HEK293 (cell line): Measurements from ENCODE around the gene LRBA.

Experiments used
- CTCF ChIA-PET: fragments of 350-600 bp; formaldehyde crosslinking; extraction: SDS; loops from one replicate; lab custom pipeline; 2021; ENCODE audit warnings: antibody characterized with exemption; lab: Yijun Ruan, JAX
- POLR2A ChIA-PET: fragments of 300-600 bp; formaldehyde crosslinking; extraction: SDS; loops from one replicate; lab custom pipeline; 2020; ENCODE audit warnings: antibody characterized with exemption, inconsistent platforms; lab: Yijun Ruan, JAX
- H3K27ac ChIP-seq: fragments of 200-500 bp; sonication (Bioruptor generic); 2 replicates; pipeline ENCODE4 v1.5.1; 2014; ENCODE audit warnings: low read depth, low read length, control low read depth, inconsistent platforms; ENCODE audit errors: extremely low read depth
- H3K36me3 ChIP-seq, 2 experiments: fragments of 200-500 bp in 1 of 2; sonication (Bioruptor generic) in 1 of 2; 1 replicate in 1 of 2; 2 replicates in 1 of 2; pipeline ENCODE4 v1.5.1; 2014 to 2017; ENCODE audit warnings: inconsistent platforms in 2 of 2, low read length in 2 of 2; ENCODE audit not compliant: control insufficient read depth in 2 of 2, insufficient read depth in 1 of 2
- H3K4me1 ChIP-seq: fragments of 200-500 bp; sonication (Bioruptor generic); 2 replicates; pipeline ENCODE4 v1.5.1; 2014; ENCODE audit warnings: mild to moderate bottlenecking, low read length, inconsistent platforms; ENCODE audit not compliant: control insufficient read depth, insufficient read depth
- H3K4me3 ChIP-seq: 2 replicates; pipeline ENCODE4 v1.5.1; 2011; ENCODE audit warnings: low read depth, mild to moderate bottlenecking, control low read depth, low read length, moderate library complexity
- H3K9me3 ChIP-seq: fragments of 200-500 bp; sonication (Bioruptor generic); 2 replicates; pipeline ENCODE4 v1.5.1; 2014; ENCODE audit warnings: low read depth, low read length, inconsistent platforms; ENCODE audit not compliant: control insufficient read depth, insufficient read depth
- AEBP2 ChIP-seq: fragments of 450-650 bp; formaldehyde crosslinking; IDR thresholded peaks from 2 replicates; pipeline ENCODE4 v1.5.1; 2016; ENCODE audit warnings: missing biosample characterization, missing genetic modification characterization, borderline replicate concordance
- KLF7 ChIP-seq: fragments of 450-650 bp; formaldehyde crosslinking; IDR thresholded peaks from 2 replicates; pipeline ENCODE4 v1.5.1; 2016; ENCODE audit warnings: missing biosample characterization, missing genetic modification characterization, borderline replicate concordance
- PRDM4 ChIP-seq: fragments of 450-650 bp; formaldehyde crosslinking; IDR thresholded peaks from 2 replicates; pipeline ENCODE4 v1.5.1; 2017; ENCODE audit warnings: missing biosample characterization, missing genetic modification characterization
- SETDB1 ChIP-seq: IDR thresholded peaks from one replicate; pipeline ENCODE4 v1.6.1; 2017; ENCODE audit warnings: mild to moderate bottlenecking, low read length, moderate library complexity, mixed read lengths; ENCODE audit not compliant: insufficient read length
- ZNF132 ChIP-seq: fragments of 450-650 bp; formaldehyde crosslinking; IDR thresholded peaks from 2 replicates; pipeline ENCODE4 v1.5.1; 2017; ENCODE audit warnings: missing biosample characterization, missing genetic modification characterization, borderline replicate concordance
- ZNF146 ChIP-seq: fragments of 450-650 bp; formaldehyde crosslinking; IDR thresholded peaks from 2 replicates; pipeline ENCODE4 v1.5.1; 2016; ENCODE audit warnings: missing biosample characterization, missing genetic modification characterization
- ZNF202 ChIP-seq: fragments of 450-650 bp; formaldehyde crosslinking; IDR thresholded peaks from 2 replicates; pipeline ENCODE4 v1.5.1; 2016; ENCODE audit warnings: missing biosample characterization, missing genetic modification characterization, borderline replicate concordance
- ZNF214 ChIP-seq: fragments of 450-650 bp; formaldehyde crosslinking; IDR thresholded peaks from 2 replicates; pipeline ENCODE4 v1.5.1; 2017; ENCODE audit warnings: missing biosample characterization, mild to moderate bottlenecking, missing genetic modification characterization, borderline replicate concordance
- ZNF266 ChIP-seq: fragments of 450-650 bp; formaldehyde crosslinking; IDR thresholded peaks from 2 replicates; pipeline ENCODE4 v1.5.1; 2016; ENCODE audit warnings: missing biosample characterization, missing genetic modification characterization, low read depth
- ZNF350 ChIP-seq: fragments of 450-650 bp; formaldehyde crosslinking; IDR thresholded peaks from 2 replicates; pipeline ENCODE4 v1.5.0; 2017; ENCODE audit warnings: missing biosample characterization, mild to moderate bottlenecking, missing genetic modification characterization
- ZNF404 ChIP-seq: fragments of 450-650 bp; formaldehyde crosslinking; IDR thresholded peaks from 2 replicates; pipeline ENCODE4 v1.5.1; 2017; ENCODE audit warnings: missing biosample characterization, missing genetic modification characterization
- ZNF473 ChIP-seq: fragments of 450-650 bp; formaldehyde crosslinking; IDR thresholded peaks from 2 replicates; pipeline ENCODE4 v1.5.1; 2017; ENCODE audit warnings: missing biosample characterization, missing genetic modification characterization
- ZNF521 ChIP-seq: fragments of 450-650 bp; formaldehyde crosslinking; IDR thresholded peaks from 2 replicates; pipeline ENCODE4 v1.5.1; 2017; ENCODE audit warnings: missing biosample characterization, mild to moderate bottlenecking, missing genetic modification characterization
- ZNF529 ChIP-seq: fragments of 450-650 bp; formaldehyde crosslinking; IDR thresholded peaks from 2 replicates; pipeline ENCODE4 v1.5.1; 2017; ENCODE audit warnings: missing genetic modification characterization, missing biosample characterization; ENCODE audit not compliant: insufficient replicate concordance
- ZNF660 ChIP-seq: fragments of 450-650 bp; IDR thresholded peaks from 2 replicates; pipeline ENCODE4 v1.5.1; 2018; ENCODE audit warnings: missing biosample characterization, mild to moderate bottlenecking, missing genetic modification characterization
- ZNF677 ChIP-seq: fragments of 450-650 bp; IDR thresholded peaks from 2 replicates; pipeline ENCODE4 v1.5.0; 2018; ENCODE audit warnings: missing biosample characterization, mild to moderate bottlenecking, missing genetic modification characterization, moderate library complexity
- ZNF777 ChIP-seq: fragments of 450-650 bp; formaldehyde crosslinking; IDR thresholded peaks from 2 replicates; pipeline ENCODE4 v1.5.1; 2017; ENCODE audit warnings: missing biosample characterization, missing genetic modification characterization, borderline replicate concordance
- TF ChIP-seq, protein P1 (sequence below): fragments of 450-650 bp; formaldehyde crosslinking; IDR thresholded peaks from 2 replicates; pipeline ENCODE4 v1.5.1; 2016; ENCODE audit warnings: missing biosample characterization, missing genetic modification characterization
- TF ChIP-seq, protein P2 (sequence below): fragments of 450-650 bp; formaldehyde crosslinking; conservative IDR thresholded peaks from 2 replicates; pipeline ENCODE4 v1.5.1; 2016; ENCODE audit warnings: low read depth, missing biosample characterization, missing genetic modification characterization

The LRBA gene

DNA sequence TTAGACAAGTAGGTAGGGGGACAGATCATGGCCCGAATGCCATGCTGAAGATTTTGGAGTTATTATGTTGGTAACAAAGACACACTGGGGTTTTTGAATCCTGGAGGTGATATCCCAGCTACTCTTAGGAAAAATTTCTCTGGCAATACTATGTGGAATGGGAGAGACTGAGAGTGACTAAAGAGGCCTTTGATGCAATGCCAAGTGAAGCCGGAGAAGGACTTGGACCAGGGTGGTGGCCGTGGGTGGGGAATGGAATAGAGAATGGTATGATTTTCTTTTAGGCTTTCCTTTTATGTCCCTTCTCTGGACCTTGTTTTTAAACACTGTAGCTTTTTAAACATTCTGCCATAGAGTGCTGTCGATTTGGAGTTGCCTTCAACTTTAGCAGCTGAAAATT lies 795.2 kb downstream of the LRBA start:
- no peaks in the 10 kb centered on the region for H3K9me3 ChIP-seq
- ChIA-PET POLR2A (no interaction called here), CTCF (interaction anchor here (1.0 kb wide), 1 partner anchor 10 kb away, joined by 3 read pairs; no protein-coding TSS in a partner anchor)
- 0 out of 2 replicates have a peak, but pooled peaks cover 5% of the 10 kb centered on the region for H3K4me1 ChIP-seq
- H3K27ac ChIP-seq, result no peak overlapping the region
- TF ChIP-seq, protein P1, sequence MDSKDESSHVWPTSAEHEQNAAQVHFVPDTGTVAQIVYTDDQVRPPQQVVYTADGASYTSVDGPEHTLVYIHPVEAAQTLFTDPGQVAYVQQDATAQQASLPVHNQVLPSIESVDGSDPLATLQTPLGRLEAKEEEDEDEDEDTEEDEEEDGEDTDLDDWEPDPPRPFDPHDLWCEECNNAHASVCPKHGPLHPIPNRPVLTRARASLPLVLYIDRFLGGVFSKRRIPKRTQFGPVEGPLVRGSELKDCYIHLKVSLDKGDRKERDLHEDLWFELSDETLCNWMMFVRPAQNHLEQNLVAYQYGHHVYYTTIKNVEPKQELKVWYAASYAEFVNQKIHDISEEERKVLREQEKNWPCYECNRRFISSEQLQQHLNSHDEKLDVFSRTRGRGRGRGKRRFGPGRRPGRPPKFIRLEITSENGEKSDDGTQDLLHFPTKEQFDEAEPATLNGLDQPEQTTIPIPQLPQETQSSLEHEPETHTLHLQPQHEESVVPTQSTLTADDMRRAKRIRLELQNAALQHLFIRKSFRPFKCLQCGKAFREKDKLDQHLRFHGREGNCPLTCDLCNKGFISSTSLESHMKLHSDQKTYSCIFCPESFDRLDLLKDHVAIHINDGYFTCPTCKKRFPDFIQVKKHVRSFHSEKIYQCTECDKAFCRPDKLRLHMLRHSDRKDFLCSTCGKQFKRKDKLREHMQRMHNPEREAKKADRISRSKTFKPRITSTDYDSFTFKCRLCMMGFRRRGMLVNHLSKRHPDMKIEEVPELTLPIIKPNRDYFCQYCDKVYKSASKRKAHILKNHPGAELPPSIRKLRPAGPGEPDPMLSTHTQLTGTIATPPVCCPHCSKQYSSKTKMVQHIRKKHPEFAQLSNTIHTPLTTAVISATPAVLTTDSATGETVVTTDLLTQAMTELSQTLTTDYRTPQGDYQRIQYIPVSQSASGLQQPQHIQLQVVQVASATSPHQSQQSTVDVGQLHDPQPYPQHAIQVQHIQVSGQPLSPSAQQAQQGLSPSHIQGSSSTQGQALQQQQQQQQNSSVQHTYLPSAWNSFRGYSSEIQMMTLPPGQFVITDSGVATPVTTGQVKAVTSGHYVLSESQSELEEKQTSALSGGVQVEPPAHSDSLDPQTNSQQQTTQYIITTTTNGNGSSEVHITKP (tag by site-specific recombination), result no peak
- TF ChIP-seq ZNF146 (tag by site-specific recombination) (no peak), ZNF473 (tag by site-specific recombination) (no peak), ZNF266 (tag by site-specific recombination) (no peak), PRDM4 (no peak), ZNF777 (tag by site-specific recombination) (no peak), ZNF529 (tag by site-specific recombination) (no peak)
- TF ChIP-seq, protein P2, sequence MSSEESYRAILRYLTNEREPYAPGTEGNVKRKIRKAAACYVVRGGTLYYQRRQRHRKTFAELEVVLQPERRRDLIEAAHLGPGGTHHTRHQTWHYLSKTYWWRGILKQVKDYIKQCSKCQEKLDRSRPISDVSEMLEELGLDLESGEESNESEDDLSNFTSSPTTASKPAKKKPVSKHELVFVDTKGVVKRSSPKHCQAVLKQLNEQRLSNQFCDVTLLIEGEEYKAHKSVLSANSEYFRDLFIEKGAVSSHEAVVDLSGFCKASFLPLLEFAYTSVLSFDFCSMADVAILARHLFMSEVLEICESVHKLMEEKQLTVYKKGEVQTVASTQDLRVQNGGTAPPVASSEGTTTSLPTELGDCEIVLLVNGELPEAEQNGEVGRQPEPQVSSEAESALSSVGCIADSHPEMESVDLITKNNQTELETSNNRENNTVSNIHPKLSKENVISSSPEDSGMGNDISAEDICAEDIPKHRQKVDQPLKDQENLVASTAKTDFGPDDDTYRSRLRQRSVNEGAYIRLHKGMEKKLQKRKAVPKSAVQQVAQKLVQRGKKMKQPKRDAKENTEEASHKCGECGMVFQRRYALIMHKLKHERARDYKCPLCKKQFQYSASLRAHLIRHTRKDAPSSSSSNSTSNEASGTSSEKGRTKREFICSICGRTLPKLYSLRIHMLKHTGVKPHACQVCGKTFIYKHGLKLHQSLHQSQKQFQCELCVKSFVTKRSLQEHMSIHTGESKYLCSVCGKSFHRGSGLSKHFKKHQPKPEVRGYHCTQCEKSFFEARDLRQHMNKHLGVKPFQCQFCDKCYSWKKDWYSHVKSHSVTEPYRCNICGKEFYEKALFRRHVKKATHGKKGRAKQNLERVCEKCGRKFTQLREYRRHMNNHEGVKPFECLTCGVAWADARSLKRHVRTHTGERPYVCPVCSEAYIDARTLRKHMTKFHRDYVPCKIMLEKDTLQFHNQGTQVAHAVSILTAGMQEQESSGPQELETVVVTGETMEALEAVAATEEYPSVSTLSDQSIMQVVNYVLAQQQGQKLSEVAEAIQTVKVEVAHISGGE (tag by site-specific recombination), result no peak
- TF ChIP-seq, all 188 proteins: peak for 0
- Histone ChIP-seq H3K36me3 (peaks cover 0 to 3% of the 10 kb centered on the region in 2 experiments; a peak in 2 of 3 replicates), H3K4me3 (no peak overlapping the region)

DNA sequence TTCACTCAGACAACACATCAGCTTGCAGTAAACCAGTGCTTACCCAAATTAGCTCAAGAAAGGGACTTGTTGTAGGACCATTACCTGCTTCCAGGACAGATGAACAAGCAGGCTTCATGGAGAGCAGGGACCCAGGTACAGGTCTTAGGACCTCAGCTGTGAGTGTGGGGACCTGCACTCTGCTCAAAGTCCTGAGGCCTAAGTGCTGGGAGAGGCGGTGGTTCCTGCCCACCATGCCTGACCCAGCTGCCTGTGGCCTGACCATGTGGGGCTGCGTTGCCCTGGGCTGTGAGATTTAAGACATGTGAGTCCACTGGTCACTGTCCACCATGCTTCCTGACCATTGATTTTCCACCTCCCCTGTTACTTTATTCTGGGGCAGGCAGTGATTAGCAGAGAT lies 796.6 kb downstream of the LRBA start:
- H3K4me3 ChIP-seq, result no peak overlapping the region
- H3K36me3 ChIP-seq, result no peaks in the 10 kb centered on the region; a peak in 1 of 3 replicates
- TF ChIP-seq SETDB1 (no peak), ZNF677 (no peak), ZNF214 (no peak), ZNF132 (tag by site-specific recombination) (no peak), KLF7 (no peak), AEBP2 (tag by site-specific recombination) (no peak), ZNF521 (tag by site-specific recombination) (no peak), ZNF350 (tag by site-specific recombination) (no peak), ZNF404 (tag by site-specific recombination) (no peak), ZNF202 (tag by site-specific recombination) (no peak), ZNF660 (tag by site-specific recombination) (no peak)
- ChIA-PET POLR2A (no interaction called here), CTCF (no interaction called here)
- 0 out of 2 replicates have a peak, but pooled peaks cover 5% of the 10 kb centered on the region for H3K4me1 ChIP-seq
- H3K27ac ChIP-seq, result no peak overlapping the region
- H3K9me3 ChIP-seq, result no peaks in the 10 kb centered on the region
